Measurements from ENCODE around the gene RALBP1. TPM values are rescaled to one million over a fixed set of nuclear protein-coding genes. Genes with fewer than 3 reads are reported as not detected.

The RALBP1 gene
- total RNA-seq, 4 donors from 2014 or later: 103 to 164 (median 115) TPM

- Histone ChIP-seq H3K27me3 (no peaks in the 10 kb centered on the region), H3K27ac (replicated peaks in 1 of 4) (no peak overlapping the region), H3K9me3 (no peaks in the 10 kb centered on the region), H3K4me1 (peaks cover 6 to 15% (median 8%) of the 10 kb centered on the region in 4 donors), H3K4me3 (no peak overlapping the region), H3K36me3 (peaks cover 29 to 65% (median 45%) of the 10 kb centered on the region in 4 donors)
- intact Hi-C loops (cut with DNase I): loop anchor here (5.0 to 10.0 kb wide), 2 partner anchors 96 to 194 kb away; no protein-coding TSS in a partner anchor
- no peak for DNase-seq (ENCODE audit: extremely low spot score)
- TF ChIP-seq CTCF (IDR thresholded peaks at IDR 0.05): no peak
- no peak for TF ChIP-seq POLR2A (IDR thresholded peaks at IDR 0.05; ENCODE audit: low read depth)
- TF ChIP-seq POLR2AphosphoS5 (IDR thresholded peaks at IDR 0.05): no peak
- TF ChIP-seq EP300 (IDR thresholded peaks at IDR 0.05): no peak
Measured at GRCh38 chr18:9578306-9578705, 103.0 kb downstream of the RALBP1 start.

DNA sequence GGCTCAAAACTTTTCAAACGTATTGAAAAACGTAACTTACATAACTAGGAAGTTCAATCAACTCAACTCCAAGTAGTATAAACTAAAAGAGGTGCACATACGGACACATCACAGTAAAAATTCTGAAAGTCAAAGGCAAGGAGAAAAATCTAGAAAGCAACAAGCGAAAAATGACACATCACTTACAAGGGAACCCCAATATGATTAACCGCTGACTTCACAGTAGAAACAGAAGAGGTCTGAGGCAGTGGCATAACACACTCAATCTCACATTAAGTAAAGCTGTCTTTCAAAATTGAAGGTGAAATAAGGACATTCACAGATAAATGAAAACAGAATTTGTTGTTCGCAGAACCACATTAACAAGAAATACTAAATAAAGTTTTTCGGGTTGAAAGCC is 106.4 kb downstream of the RALBP1 start:
- H3K4me1 ChIP-seq: no peaks in the 10 kb centered on the region
- peaks cover 29 to 67% (median 49%) of the 10 kb centered on the region in 4 donors for H3K36me3 ChIP-seq
- DNase-seq (ENCODE audit: extremely low spot score): no peak
- intact Hi-C loops (cut with DNase I): no loop called here
- H3K27me3 ChIP-seq: no peaks in the 10 kb centered on the region
- TF ChIP-seq CTCF (IDR thresholded peaks at IDR 0.05) (no peak), POLR2AphosphoS5 (IDR thresholded peaks at IDR 0.05) (no peak), POLR2A (IDR thresholded peaks at IDR 0.05; ENCODE audit: low read depth) (no peak), EP300 (IDR thresholded peaks at IDR 0.05) (no peak)
- H3K27ac ChIP-seq (replicated peaks in 1 of 4): no peak overlapping the region
- no peaks in the 10 kb centered on the region for H3K9me3 ChIP-seq
- WGBS: 98% methylated on average over 7 of the region's 7 CpGs
- no peak overlapping the region for H3K4me3 ChIP-seq

- Histone ChIP-seq H3K36me3 (peaks cover 25 to 68% (median 50%) of the 10 kb centered on the region in 4 donors), H3K27me3 (no peaks in the 10 kb centered on the region), H3K9me3 (no peaks in the 10 kb centered on the region), H3K4me1 (no peaks in the 10 kb centered on the region), H3K27ac (replicated peaks in 1 of 4) (no peak overlapping the region), H3K4me3 (no peak overlapping the region)
- 94% methylated on average over 3 of the region's 3 CpGs for WGBS
- intact Hi-C loops (cut with DNase I): no loop called here
- no peak for DNase-seq (ENCODE audit: extremely low spot score)
- TF ChIP-seq EP300 (IDR thresholded peaks at IDR 0.05): no peak
- no peak for TF ChIP-seq CTCF (IDR thresholded peaks at IDR 0.05)
- no peak for TF ChIP-seq POLR2AphosphoS5 (IDR thresholded peaks at IDR 0.05)
- no peak for TF ChIP-seq POLR2A (IDR thresholded peaks at IDR 0.05; ENCODE audit: low read depth)
Measured at GRCh38 chr18:9586814-9587213, 111.5 kb downstream of the RALBP1 start.

Small RNA genes within 50 kb of the gene (small RNA-seq; reads per million reads assigned to genes)
- gene RNU2-27P: 0 reads per million in 3 donors

Other genes with a start within 250 kb of the RALBP1 start
- gene TWSG1, start 140.7 kb upstream of the RALBP1 start, total RNA-seq: 100 to 1,000 TPM in 2 of 4 donors, 10 to 100 TPM in 2; 88.1 to 131 (median 101) TPM
- 100 to 1,000 TPM in 1 of 4 donors, 10 to 100 TPM in 3; 74.6 to 129 (median 97.1) TPM for gene PPP4R1, start 139.0 kb downstream of the RALBP1 start, total RNA-seq
- gene RAB31, start 232.8 kb downstream of the RALBP1 start, total RNA-seq: 100 to 1,000 TPM in 2 of 4 donors, 10 to 100 TPM in 2; 94.0 to 145 (median 107) TPM

Measured in esophagus muscularis mucosa (tissue), 4 donors.